Type B pancreatic cell (in vitro differentiated cells): ENCODE results near the gene TPCN2. TPM values are rescaled to one million over a fixed set of nuclear protein-coding genes. Genes with fewer than 3 reads are reported as not detected.

ENCODE experiments used
- DNase-seq: peaks from one replicate; pipeline ENCODE4 v3.0.0; 2021; ENCODE audit warnings: mixed read lengths; ENCODE audit not compliant: unreplicated experiment; ENCODE audit errors: extremely low spot score
- H3K27ac Mint-ChIP-seq: 2 replicates; pipeline ENCODE4 v1.8.0; 2021; ENCODE audit warnings: mild to moderate bottlenecking, mixed read lengths
- H3K27me3 Mint-ChIP-seq: 2 replicates; pipeline ENCODE4 v1.8.0; 2021; ENCODE audit warnings: mixed read lengths
- H3K36me3 Mint-ChIP-seq: 2 replicates; pipeline ENCODE4 v1.8.0; 2021; ENCODE audit warnings: mixed read lengths
- H3K4me1 Mint-ChIP-seq: one replicate; pipeline ENCODE4 v1.8.0; 2021; ENCODE audit warnings: mixed read lengths; ENCODE audit not compliant: unreplicated experiment
- H3K4me3 Mint-ChIP-seq: 2 replicates; pipeline ENCODE4 v1.8.0; 2021; ENCODE audit warnings: mild to moderate bottlenecking, mixed read lengths
- H3K9me3 Mint-ChIP-seq: 2 replicates; pipeline ENCODE4 v1.8.0; 2021; ENCODE audit warnings: mixed read lengths
- CTCF ChIP-seq: fragments of 200-600 bp; sonication (generic); conservative IDR thresholded peaks from 2 replicates; pipeline ENCODE4 v1.5.0; 2021; ENCODE audit warnings: antibody characterized with exemption, mild to moderate bottlenecking
- total RNA-seq: library from RNA; stranded (reverse); gene quantifications from 2 replicates; pipeline ENCODE4 v1.2.1, GENCODE V29; 2021; ENCODE audit warnings: low replicate concordance

Gene TPCN2
- total RNA-seq, 1 donor from 2014 or later: 19.5 TPM

- DNase-seq: no peak
- H3K4me3 Mint-ChIP-seq: no peak overlapping the region
- H3K9me3 Mint-ChIP-seq: peaks cover 16% of the 10 kb centered on the region
- H3K27ac Mint-ChIP-seq: no peak overlapping the region
- H3K4me1 Mint-ChIP-seq: peaks cover 9% of the 10 kb centered on the region
- H3K27me3 Mint-ChIP-seq: no peaks in the 10 kb centered on the region
- peaks cover 3% of the 10 kb centered on the region for H3K36me3 Mint-ChIP-seq
- no peak for TF ChIP-seq CTCF
Observed at GRCh38 chr11:69141742-69142141, 93.0 kb downstream of the TPCN2 start.

- H3K27me3 Mint-ChIP-seq: no peaks in the 10 kb centered on the region
- TF ChIP-seq CTCF: no peak
- no peak for DNase-seq
- peaks cover 3% of the 10 kb centered on the region for H3K36me3 Mint-ChIP-seq
- peaks cover 9% of the 10 kb centered on the region for H3K4me1 Mint-ChIP-seq
- H3K4me3 Mint-ChIP-seq: no peak overlapping the region
- H3K9me3 Mint-ChIP-seq: peaks cover 16% of the 10 kb centered on the region
- no peak overlapping the region for H3K27ac Mint-ChIP-seq
Observed at GRCh38 chr11:69142895-69143294, 94.2 kb downstream of the TPCN2 start.

GRCh38 chr11:69144316-69145049 is 95.8 kb downstream of the TPCN2 start:
- Mint-ChIP-seq H3K9me3 (peaks cover 10% of the 10 kb centered on the region), H3K4me1 (peaks cover 4% of the 10 kb centered on the region), H3K36me3 (no peaks in the 10 kb centered on the region), H3K27me3 (peaks cover 3% of the 10 kb centered on the region), H3K4me3 (no peak overlapping the region), H3K27ac (no peak overlapping the region)
- DNase-seq: no peak
- no peak for TF ChIP-seq CTCF

GRCh38 chr11:69145050-69145380 is 96.3 kb downstream of the TPCN2 start:
- Mint-ChIP-seq H3K4me3 (no peak overlapping the region), H3K27ac (no peak overlapping the region), H3K4me1 (peaks cover 4% of the 10 kb centered on the region), H3K9me3 (peaks cover 10% of the 10 kb centered on the region), H3K27me3 (peaks cover 3% of the 10 kb centered on the region), H3K36me3 (peaks cover under 1% of the 10 kb centered on the region)
- TF ChIP-seq CTCF: no peak
- no peak for DNase-seq

GRCh38 chr11:69148377-69148762 is 99.6 kb downstream of the TPCN2 start:
- Mint-ChIP-seq H3K4me3 (no peak overlapping the region), H3K36me3 (peaks cover 4% of the 10 kb centered on the region), H3K27me3 (peaks cover 17% of the 10 kb centered on the region), H3K9me3 (peaks cover 10% of the 10 kb centered on the region), H3K27ac (peak overlapping the region; percentile 61), H3K4me1 (peaks cover 18% of the 10 kb centered on the region)
- TF ChIP-seq CTCF: no peak
- no peak for DNase-seq
